GM19324 (cell line): ENCODE results near the gene CNTFR.
"Not testable (repeated sequence)": the region's sequence is repeated elsewhere in the genome, so short reads cannot be mapped to it uniquely, and the experiment has no call there.

Experiments
- ATAC-seq: cut with Tn5 transposase; IDR thresholded peaks from one replicate; pipeline ENCODE4 v1.9.1; 2021; ENCODE audit warnings: mild to moderate bottlenecking, moderate library complexity; ENCODE audit not compliant: unreplicated experiment, low FRiP score

CNTFR gene, protein sequence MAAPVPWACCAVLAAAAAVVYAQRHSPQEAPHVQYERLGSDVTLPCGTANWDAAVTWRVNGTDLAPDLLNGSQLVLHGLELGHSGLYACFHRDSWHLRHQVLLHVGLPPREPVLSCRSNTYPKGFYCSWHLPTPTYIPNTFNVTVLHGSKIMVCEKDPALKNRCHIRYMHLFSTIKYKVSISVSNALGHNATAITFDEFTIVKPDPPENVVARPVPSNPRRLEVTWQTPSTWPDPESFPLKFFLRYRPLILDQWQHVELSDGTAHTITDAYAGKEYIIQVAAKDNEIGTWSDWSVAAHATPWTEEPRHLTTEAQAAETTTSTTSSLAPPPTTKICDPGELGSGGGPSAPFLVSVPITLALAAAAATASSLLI

DNA sequence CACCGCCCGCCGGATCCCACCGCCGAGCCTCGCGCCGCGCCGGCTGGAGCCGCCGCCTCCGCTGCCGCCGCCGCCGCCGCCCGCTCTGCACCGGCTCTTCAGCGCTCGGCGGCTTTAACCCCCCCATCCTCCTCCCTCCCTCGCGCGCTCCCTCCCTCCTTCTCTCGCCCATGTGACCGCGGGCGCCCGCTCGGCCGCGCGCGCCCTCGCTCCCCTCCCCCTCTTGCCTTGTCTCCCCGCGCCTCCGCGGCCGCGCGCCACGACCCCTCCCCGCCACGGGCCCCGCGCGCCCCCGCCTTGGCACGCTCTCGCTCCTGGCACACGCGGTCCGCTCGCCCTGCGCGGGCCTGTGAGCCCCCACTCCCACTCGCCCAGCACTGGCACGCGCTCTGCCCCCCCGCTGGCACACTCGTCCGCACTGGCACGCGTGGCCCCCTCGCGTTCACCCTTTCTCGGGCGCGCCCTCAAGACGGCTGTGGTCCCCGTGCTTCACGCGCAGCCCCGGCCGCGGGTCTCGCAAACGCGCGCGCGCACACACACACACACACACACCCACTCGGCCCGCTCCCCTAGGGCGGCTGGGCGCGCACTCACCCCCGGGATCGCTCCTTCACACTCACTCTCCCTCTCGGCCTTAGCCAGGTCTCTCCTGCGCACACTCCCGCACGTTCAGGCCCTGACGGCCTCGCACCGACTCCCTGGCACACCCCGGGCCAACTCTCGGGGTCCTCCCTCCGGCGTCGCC, at the start of gene CNTFR:
TSS of gene CNTFR (minus strand) at position 89 of the 745 bp plus-strand sequence. CDS start 20,743 bp downstream, outside the sequence.
- no peak for ATAC-seq

DNA sequence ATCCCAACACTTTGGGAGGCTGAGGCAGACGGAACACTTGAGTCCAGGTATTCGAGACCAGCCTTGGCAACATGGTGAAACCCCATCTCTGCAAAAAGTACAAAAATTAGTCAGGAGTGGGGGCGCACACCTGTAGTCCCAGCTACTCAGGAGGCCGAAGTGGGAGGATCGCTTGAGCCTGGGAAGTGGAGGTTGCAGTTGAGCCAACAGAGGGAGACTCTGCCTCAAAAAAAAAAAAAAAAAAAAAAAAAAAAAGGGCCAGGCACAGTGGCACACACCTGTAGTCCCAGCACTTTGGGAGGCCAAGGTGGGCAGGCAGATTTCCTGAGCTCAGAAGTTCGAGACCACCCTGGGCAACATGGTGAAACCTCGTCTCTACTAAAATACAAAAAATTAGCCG, 49.8 kb upstream of the CNTFR start:
- ATAC-seq: not testable (repeated sequence)

GRCh38 chr9:34638138-34638445, 48.6 kb upstream of the CNTFR start:
- ATAC-seq: no peak

- ATAC-seq: peak; percentile 96
Measured at GRCh38 chr9:34637356-34638137, 48.0 kb upstream of the CNTFR start, which contains the start of gene SIGMAR1. TSS of gene SIGMAR1 (minus strand) at chr9:34637787. CDS start at chr9:34637697, 90 bp downstream.

GRCh38 chr9:34636791-34637355, 47.3 kb upstream of the CNTFR start:
- no peak for ATAC-seq

DNA sequence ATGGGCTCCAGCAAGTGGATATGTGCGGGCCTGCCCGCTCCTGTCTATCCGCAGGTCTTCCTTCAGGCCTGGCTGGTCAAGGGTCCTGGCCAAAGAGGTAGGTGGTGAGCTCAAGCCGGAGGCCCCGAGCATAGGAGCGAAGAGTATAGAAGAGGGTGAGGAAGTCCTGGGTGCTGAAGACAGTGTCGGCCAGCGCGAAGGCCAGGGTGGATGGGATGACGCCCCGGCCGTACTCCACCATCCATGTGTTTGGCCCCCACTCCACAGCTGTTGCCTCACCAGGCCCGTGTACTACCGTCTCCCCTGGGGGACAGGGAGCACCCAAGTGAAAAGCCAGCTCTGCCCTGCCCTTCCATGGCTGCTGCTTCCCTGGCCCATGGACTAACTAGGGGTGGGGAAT, 46.0 kb upstream of the CNTFR start:
- no peak for ATAC-seq

- ATAC-seq: no peak
Measured at GRCh38 chr9:34634551-34635248, 45.2 kb upstream of the CNTFR start.

DNA sequence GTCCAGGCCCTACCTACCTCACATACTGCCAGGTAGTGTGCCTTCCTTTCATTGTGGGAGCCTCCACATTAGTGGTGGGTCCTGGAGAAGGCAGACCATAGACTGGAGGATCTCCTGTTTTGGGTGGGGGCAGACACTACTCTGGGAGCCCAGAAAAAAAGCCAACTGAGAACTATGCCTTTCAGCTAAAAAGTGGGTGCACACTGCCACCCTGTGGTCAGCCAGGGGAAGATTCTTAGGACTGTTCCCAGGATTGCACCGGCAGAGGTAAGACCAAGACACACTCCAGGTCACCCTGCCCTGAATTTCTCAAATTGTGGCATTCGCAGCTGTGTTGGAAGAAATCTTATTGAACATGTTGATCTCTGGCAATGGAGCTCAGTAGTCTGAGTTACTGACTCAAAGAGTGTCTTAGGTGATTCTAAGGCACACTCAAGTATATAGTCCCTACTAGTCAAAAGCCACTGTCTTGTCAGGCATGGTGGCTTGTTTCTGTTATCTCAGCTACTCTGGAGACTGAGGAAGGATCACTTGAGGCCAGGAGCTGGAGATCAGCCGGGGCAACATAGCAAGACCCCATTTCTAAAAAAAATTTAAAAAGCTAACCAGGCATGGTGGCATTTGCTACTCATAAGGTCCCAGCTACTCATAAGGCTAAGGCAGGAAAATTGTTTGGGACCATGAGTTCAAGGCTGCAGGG, 44.5 kb upstream of the CNTFR start:
- no peak for ATAC-seq

GRCh38 chr9:34633166-34633565, 43.6 kb upstream of the CNTFR start:
- no peak for ATAC-seq

GRCh38 chr9:34630402-34631154, 41.1 kb upstream of the CNTFR start:
- ATAC-seq: no peak

GRCh38 chr9:34629491-34629808, 39.9 kb upstream of the CNTFR start:
- ATAC-seq: no peak

DNA sequence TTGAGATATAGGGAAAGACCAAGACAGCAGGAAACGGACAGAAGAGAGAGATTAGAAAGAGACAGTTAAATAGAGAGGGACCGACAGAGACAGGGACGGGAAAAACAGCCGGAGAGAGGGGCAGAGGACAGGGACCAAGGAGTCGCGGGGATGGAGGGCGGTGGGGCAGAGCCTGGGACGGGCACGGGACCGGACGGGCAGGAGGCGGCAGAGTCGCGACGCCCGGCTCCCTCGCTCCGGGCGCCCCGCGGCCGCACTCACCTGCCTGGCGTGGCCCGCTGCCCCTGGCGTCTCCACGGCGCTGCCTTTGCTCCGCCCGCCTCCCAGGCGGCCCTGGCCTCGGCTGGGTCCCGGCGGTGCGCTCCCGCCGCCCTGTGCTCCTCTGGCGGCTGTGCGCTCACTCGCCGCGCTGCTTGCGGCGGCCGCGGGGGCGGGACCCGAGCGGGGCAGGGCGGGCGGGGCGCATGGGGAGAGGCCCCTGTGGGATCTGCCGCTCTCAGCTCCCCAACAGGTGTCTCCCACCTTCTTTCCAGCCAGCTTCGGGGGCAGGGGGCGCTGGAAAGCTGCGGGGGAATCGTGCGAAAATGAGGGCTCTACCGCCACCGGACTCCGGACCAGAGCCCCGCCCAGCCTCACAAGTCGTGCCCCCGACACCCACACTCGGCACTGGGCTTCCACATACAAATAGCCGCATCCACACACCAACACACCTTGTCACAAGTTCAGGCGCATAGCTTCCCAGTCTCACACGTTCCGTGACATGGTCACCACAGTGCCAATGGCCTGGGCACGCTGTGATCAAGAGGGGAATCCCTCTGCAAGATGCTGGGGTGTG, 39.3 kb upstream of the CNTFR start, which contains the start of gene ARID3C:
TSS of gene ARID3C (minus strand) at position 411 of the 835 bp plus-strand sequence. CDS start 1,052 bp downstream, outside the sequence.
- ATAC-seq: no peak

DNA sequence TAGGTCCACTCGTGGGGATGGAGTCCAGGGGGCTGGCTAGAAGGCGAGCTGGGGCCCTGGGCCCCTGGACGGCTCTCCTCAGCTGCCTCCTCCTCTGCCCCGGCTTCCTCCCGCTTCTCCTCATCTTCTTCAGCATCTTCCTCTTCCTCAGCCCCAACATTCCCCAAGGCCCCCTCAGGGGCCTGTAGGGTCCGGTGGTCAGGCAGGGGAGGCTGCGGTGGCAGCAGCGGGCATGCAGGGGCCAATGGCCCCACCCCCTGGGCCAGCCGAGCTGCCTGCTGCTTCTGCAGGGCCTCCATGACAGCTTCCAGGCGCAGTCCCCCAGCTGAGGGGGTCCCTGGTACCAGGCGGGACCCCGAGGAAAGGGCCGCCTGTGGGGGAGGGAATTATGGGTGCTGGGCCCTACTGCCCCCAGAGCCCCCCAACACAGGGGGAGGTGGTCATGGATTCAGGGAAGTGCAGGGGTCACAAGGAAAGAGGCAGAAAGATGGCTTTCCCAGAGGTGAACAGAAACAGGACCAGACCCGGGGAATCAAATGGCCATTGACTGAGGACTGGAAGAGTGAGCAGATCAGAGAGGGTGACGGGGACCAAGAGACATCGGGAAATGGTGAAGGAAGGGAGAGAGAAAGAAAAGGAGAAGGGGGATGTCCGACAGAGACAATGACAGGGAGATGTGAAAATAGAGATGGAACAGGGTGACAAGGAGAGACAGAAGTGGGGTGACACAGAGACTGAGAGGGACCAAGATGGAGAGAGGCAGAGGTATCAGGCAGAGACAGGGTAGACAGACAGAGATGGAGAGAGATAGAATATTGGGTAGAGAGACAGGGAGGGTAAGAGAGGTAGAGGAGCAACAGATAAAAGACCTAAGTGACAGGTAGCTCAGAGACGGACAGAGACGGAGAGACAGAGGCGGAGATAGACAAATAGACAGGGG, 38.5 kb upstream of the CNTFR start:
- no peak for ATAC-seq

DNA sequence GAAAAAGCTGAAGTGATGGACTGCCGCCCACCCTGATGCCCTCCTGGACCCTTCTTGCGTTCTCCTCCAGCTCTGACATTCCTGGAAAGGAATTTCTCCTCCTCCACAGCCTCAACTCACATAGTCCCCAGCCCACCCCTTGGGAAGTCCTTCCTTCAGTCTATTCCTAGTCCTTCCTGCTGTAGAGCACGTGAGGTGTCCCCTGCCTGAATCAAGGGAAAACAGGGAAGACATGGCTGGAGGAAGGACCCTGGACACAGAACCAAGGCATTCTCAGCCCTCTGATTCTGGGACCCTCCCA, 35.6 kb upstream of the CNTFR start:
- ATAC-seq: no peak

DNA sequence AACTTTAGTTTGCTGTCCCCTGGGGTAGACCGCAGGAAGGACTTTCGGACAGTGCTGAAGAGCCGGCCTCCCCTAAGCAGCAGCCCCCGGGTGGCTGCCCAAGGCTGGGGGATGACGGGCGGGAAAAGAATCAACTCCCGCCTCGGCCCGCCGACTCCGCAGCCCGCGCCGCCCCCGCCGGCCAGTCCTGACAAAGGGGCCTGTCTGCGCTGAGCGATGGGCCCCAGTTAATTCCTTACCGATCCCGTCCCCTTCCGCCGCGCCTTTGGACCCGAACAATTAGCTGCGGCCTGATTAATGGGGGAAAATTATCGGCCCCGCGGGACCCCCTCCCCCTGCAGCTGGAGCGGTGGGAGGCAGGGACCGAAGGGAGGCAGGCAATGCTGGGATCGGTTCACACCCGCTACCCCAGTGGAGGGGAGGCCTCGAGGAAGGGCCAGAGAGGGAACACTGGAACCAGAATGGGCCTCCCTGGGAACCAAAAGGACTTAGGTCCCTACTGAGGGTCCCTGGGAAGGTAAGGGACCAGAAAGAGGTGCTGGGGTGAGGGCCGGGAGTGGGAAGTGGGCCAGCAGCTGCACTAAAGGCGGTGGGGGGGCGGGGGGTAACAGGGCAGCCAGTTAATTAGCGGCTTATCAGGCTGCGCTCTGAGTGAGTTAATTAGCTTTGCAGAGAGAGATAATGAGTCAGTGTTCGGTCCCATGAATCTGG, 35.1 kb upstream of the CNTFR start:
- no peak for ATAC-seq

DNA sequence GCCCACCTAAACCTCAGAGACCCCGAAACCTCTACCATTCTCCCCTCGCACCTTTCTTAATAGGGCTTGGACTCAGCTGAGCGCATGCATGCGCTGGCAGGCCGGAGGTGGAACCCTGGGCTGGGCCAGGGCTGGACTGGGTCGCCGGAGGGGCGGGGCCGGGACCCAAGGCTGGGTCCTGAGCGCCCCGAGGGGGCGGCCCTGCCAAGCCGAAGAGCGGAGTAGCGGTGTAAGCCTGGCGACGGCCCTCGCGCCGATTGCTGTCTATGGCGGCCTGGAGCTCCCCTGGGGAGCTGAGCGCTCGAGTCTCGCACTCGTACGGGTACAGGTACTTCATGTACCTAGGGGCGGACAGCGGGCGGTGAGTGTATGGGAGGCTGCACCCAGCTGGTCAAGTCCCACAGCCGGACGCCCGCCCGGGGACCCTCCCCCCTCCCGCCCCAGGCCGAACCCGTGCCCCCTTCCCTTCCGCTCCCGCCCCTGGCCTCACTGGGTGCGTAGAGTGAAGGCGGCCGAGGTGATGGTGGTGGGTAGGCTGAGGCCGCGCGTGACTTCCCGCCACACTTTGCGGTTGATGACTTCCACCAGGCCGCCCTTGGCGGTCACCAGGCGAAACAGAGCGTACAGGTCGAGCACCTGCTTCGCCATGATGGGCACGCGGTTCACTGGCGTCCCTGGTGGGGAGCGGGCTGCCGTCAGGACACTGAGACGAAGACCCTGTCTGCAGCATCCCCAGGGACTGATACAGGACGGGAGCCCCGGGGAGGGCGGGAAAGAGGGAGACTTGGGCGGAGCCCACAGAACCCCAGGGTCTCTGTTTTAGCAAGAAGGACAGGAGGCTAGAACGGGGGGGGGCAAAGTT, 34.1 kb upstream of the CNTFR start:
- ATAC-seq: no peak
